Measurements from ENCODE around the gene TIMM29. TPM values are rescaled to one million over a fixed set of nuclear protein-coding genes. Genes with fewer than 3 reads are reported as not detected.

TIMM29 gene
- total RNA-seq, 1 donor, result 31.8 TPM

Other genes starting within 250 kb of the TIMM29 start
- gene QTRT1, start 227.4 kb upstream of the TIMM29 start, total RNA-seq, result 34.0 and 36.5 TPM in 2 replicates
- gene DNM2, start 210.7 kb upstream of the TIMM29 start, total RNA-seq, result 89.6 and 102 TPM in 2 replicates
- gene TMED1, start 92.6 kb upstream of the TIMM29 start, total RNA-seq, result 39.2 and 43.1 TPM in 2 replicates
- under 0.01 and 0.29 TPM in 2 replicates for gene C19orf38, start 80.4 kb upstream of the TIMM29 start, total RNA-seq
- 33.7 and 41.0 TPM in 2 replicates for gene CARM1, start 57.3 kb upstream of the TIMM29 start, total RNA-seq
- gene YIPF2, start 172 bp upstream of the TIMM29 start, total RNA-seq, result 114 and 126 TPM in 2 replicates
- gene SMARCA4, start 32.2 kb downstream of the TIMM29 start, total RNA-seq, result 52.2 and 52.8 TPM in 2 replicates
- 313 and 326 TPM in 2 replicates for gene LDLR, start 160.7 kb downstream of the TIMM29 start, total RNA-seq
- gene SPC24, start 227.0 kb downstream of the TIMM29 start, total RNA-seq, result 5.4 and 6.5 TPM in 2 replicates